ENCODE measurements around the gene B3GNT7. TPM values are rescaled to one million over a fixed set of nuclear protein-coding genes. Genes with fewer than 3 reads are reported as not detected.
"Not testable (repeated sequence)": the region's sequence is repeated elsewhere in the genome, so short reads cannot be mapped to it uniquely, and the experiment has no call there.

B3GNT7 gene, protein sequence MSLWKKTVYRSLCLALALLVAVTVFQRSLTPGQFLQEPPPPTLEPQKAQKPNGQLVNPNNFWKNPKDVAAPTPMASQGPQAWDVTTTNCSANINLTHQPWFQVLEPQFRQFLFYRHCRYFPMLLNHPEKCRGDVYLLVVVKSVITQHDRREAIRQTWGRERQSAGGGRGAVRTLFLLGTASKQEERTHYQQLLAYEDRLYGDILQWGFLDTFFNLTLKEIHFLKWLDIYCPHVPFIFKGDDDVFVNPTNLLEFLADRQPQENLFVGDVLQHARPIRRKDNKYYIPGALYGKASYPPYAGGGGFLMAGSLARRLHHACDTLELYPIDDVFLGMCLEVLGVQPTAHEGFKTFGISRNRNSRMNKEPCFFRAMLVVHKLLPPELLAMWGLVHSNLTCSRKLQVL
- total RNA-seq = 1 to 10 TPM; 4.0 to 6.7 TPM
- 1 to 10 TPM in 1 of 2 donors, under 1 TPM in 1; 0.56 to 3.5 TPM for polyA plus RNA-seq
- long read RNA-seq, donor 1, partial matches to known transcripts = 0 of 2 reads
- long read RNA-seq, donor 1, other reads (novel, unspliced or antisense) = 2 of 2 reads
- long read RNA-seq, donor 2, partial matches to known transcripts = 0 of 1 reads
- long read RNA-seq, donor 2, other reads (novel, unspliced or antisense) = 1 of 1 reads

- intact Hi-C loops (cut with DNase I) = no loop called here
- WGBS, 2 donors = 5 to 8% methylated on average over 53 to 95 of the region's 95 CpGs
- Histone ChIP-seq H3K9me3 (ENCODE audit: control insufficient read depth, low read length) (no peaks in the 10 kb centered on the region), H3K27ac (ENCODE audit: low read depth in 1 of 2, low read length in 2 of 2) (peak within 1 kb of the TSS in 1 of 2 donors; percentile 6), H3K27me3 (ENCODE audit: control insufficient read depth in 1 of 2, insufficient read depth in 2 of 2, low read length in 1 of 2) (no peaks in the 10 kb centered on the region), H3K4me1 (ENCODE audit: control insufficient read depth in 1 of 2, insufficient read depth in 2 of 2, low read length in 2 of 2) (no peaks in the 10 kb centered on the region), H3K4me3 (ENCODE audit: low read length in 2 of 2) (peak within 1 kb of the TSS; percentile 36 to 48), H3K36me3 (ENCODE audit: control insufficient read depth in 1 of 2, insufficient read depth in 2 of 2, low read length in 1 of 2) (no peaks in the 10 kb centered on the region)
- DNase-seq (no peak), ATAC-seq (ENCODE audit: low FRiP score) (no peak)
Observed at GRCh38 chr2:231395188-231396057, at the start of gene B3GNT7. B3GNT7 (plus strand) TSS chr2:231395710; CDS start chr2:231395804, 94 bp downstream.

- Histone ChIP-seq H3K4me3 (ENCODE audit: low read length in 2 of 2) (no peak overlapping the region), H3K27ac (ENCODE audit: low read depth in 1 of 2, low read length in 2 of 2) (no peak overlapping the region), H3K27me3 (ENCODE audit: control insufficient read depth in 1 of 2, insufficient read depth in 2 of 2, low read length in 1 of 2) (no peaks in the 10 kb centered on the region), H3K9me3 (ENCODE audit: control insufficient read depth, low read length) (no peaks in the 10 kb centered on the region), H3K36me3 (ENCODE audit: control insufficient read depth in 1 of 2, insufficient read depth in 2 of 2, low read length in 1 of 2) (no peaks in the 10 kb centered on the region), H3K4me1 (ENCODE audit: control insufficient read depth in 1 of 2, insufficient read depth in 2 of 2, low read length in 2 of 2) (no peaks in the 10 kb centered on the region)
- ATAC-seq (ENCODE audit: low FRiP score) = no peak
- intact Hi-C loops (cut with DNase I) = no loop called here
- DNase-seq = peak; percentile 32 to 40
- 90 to 91% methylated on average over 5 of the region's 5 CpGs for WGBS, 2 donors
Observed at GRCh38 chr2:231347081-231347480, 48.4 kb upstream of the B3GNT7 start.

DNA sequence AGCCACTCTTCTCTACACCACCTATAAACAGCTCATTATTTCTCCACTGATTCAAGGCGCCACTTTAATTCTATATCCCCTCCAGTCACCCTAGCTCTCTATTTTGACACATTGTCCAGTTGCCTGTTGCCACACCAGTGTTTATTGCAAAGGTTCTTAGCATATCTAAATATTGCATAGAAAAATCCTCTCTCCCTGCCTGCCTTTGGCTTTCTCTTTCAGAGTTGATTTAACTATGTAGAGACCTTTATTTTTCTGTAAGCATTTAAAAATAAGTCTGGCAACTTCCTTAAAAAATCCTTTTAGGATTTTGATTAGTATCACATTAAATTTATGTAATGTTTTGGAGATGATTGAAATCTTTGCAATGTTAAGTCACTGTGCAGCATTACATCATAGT is 47.9 kb upstream of the B3GNT7 start:
- H3K27me3 ChIP-seq (ENCODE audit: control insufficient read depth in 1 of 2, insufficient read depth in 2 of 2, low read length in 1 of 2) = no peaks in the 10 kb centered on the region
- intact Hi-C loops (cut with DNase I) = no loop called here
- 99 to 100% methylated on average over 1 of the region's 1 CpG for WGBS, 2 donors

GRCh38 chr2:231348173-231348572 is 47.3 kb upstream of the B3GNT7 start:
- no peaks in the 10 kb centered on the region for H3K36me3 ChIP-seq (ENCODE audit: control insufficient read depth in 1 of 2, insufficient read depth in 2 of 2, low read length in 1 of 2)
- intact Hi-C loops (cut with DNase I) = no loop called here

More for the DNA sequence above, 47.9 kb upstream of the B3GNT7 start:
- ATAC-seq (ENCODE audit: low FRiP score) = no peak
- Histone ChIP-seq H3K36me3 (ENCODE audit: control insufficient read depth in 1 of 2, insufficient read depth in 2 of 2, low read length in 1 of 2) (no peaks in the 10 kb centered on the region), H3K27ac (ENCODE audit: low read depth in 1 of 2, low read length in 2 of 2) (no peak overlapping the region), H3K9me3 (ENCODE audit: control insufficient read depth, low read length) (no peaks in the 10 kb centered on the region), H3K4me1 (ENCODE audit: control insufficient read depth in 1 of 2, insufficient read depth in 2 of 2, low read length in 2 of 2) (no peaks in the 10 kb centered on the region), H3K4me3 (ENCODE audit: low read length in 2 of 2) (no peak overlapping the region)
- no peak for DNase-seq

GRCh38 chr2:231348704-231349373 is 46.7 kb upstream of the B3GNT7 start:
- peak in 1 of 2 donors; percentile 12 for DNase-seq
- H3K36me3 ChIP-seq (ENCODE audit: control insufficient read depth in 1 of 2, insufficient read depth in 2 of 2, low read length in 1 of 2) = no peaks in the 10 kb centered on the region
- intact Hi-C loops (cut with DNase I) = no loop called here
- 59 to 60% methylated on average over 5 of the region's 5 CpGs for WGBS, 2 donors
- no peak overlapping the region for H3K27ac ChIP-seq (ENCODE audit: low read depth in 1 of 2, low read length in 2 of 2)
- no peaks in the 10 kb centered on the region for H3K4me1 ChIP-seq (ENCODE audit: control insufficient read depth in 1 of 2, insufficient read depth in 2 of 2, low read length in 2 of 2)
- no peaks in the 10 kb centered on the region for H3K27me3 ChIP-seq (ENCODE audit: control insufficient read depth in 1 of 2, insufficient read depth in 2 of 2, low read length in 1 of 2)
- no peaks in the 10 kb centered on the region for H3K9me3 ChIP-seq (ENCODE audit: control insufficient read depth, low read length)
- no peak for ATAC-seq (ENCODE audit: low FRiP score)
- no peak overlapping the region for H3K4me3 ChIP-seq (ENCODE audit: low read length in 2 of 2)

More at GRCh38 chr2:231348173-231348572, 47.3 kb upstream of the B3GNT7 start:
- no peaks in the 10 kb centered on the region for H3K27me3 ChIP-seq (ENCODE audit: control insufficient read depth in 1 of 2, insufficient read depth in 2 of 2, low read length in 1 of 2)
- DNase-seq = no peak
- no peak for ATAC-seq (ENCODE audit: low FRiP score)
- H3K27ac ChIP-seq (ENCODE audit: low read depth in 1 of 2, low read length in 2 of 2) = no peak overlapping the region
- no peaks in the 10 kb centered on the region for H3K9me3 ChIP-seq (ENCODE audit: control insufficient read depth, low read length)
- H3K4me3 ChIP-seq (ENCODE audit: low read length in 2 of 2) = no peak overlapping the region
- no peaks in the 10 kb centered on the region for H3K4me1 ChIP-seq (ENCODE audit: control insufficient read depth in 1 of 2, insufficient read depth in 2 of 2, low read length in 2 of 2)
- WGBS, 2 donors = 82 to 87% methylated on average over 2 of the region's 2 CpGs

- H3K27ac ChIP-seq (ENCODE audit: low read depth in 1 of 2, low read length in 2 of 2); ATAC-seq (ENCODE audit: low FRiP score); H3K4me3 ChIP-seq (ENCODE audit: low read length in 2 of 2); H3K4me1 ChIP-seq (ENCODE audit: control insufficient read depth in 1 of 2, insufficient read depth in 2 of 2, low read length in 2 of 2); intact Hi-C loops (cut with DNase I); H3K27me3 ChIP-seq (ENCODE audit: control insufficient read depth in 1 of 2, insufficient read depth in 2 of 2, low read length in 1 of 2); H3K36me3 ChIP-seq (ENCODE audit: control insufficient read depth in 1 of 2, insufficient read depth in 2 of 2, low read length in 1 of 2); H3K9me3 ChIP-seq (ENCODE audit: control insufficient read depth, low read length): not testable (repeated sequence)
- WGBS, 2 donors = 94 to 98% methylated on average over 10 of the region's 10 CpGs
- DNase-seq = peak in 1 of 2 donors; percentile 17
Observed at GRCh38 chr2:231349374-231349735, 46.2 kb upstream of the B3GNT7 start.

- Histone ChIP-seq H3K4me1 (ENCODE audit: control insufficient read depth in 1 of 2, insufficient read depth in 2 of 2, low read length in 2 of 2) (no peaks in the 10 kb centered on the region), H3K4me3 (ENCODE audit: low read length in 2 of 2) (no peak overlapping the region), H3K9me3 (ENCODE audit: control insufficient read depth, low read length) (no peaks in the 10 kb centered on the region), H3K27ac (ENCODE audit: low read depth in 1 of 2, low read length in 2 of 2) (no peak overlapping the region), H3K27me3 (ENCODE audit: control insufficient read depth in 1 of 2, insufficient read depth in 2 of 2, low read length in 1 of 2) (no peaks in the 10 kb centered on the region), H3K36me3 (ENCODE audit: control insufficient read depth in 1 of 2, insufficient read depth in 2 of 2, low read length in 1 of 2) (no peaks in the 10 kb centered on the region)
- 91 to 92% methylated on average over 5 of the region's 5 CpGs for WGBS, 2 donors
- ATAC-seq (ENCODE audit: low FRiP score) = no peak
- no peak for DNase-seq
- intact Hi-C loops (cut with DNase I) = no loop called here
Observed at GRCh38 chr2:231351648-231352047, 43.9 kb upstream of the B3GNT7 start.

- Histone ChIP-seq H3K9me3 (ENCODE audit: control insufficient read depth, low read length) (no peaks in the 10 kb centered on the region), H3K36me3 (ENCODE audit: control insufficient read depth in 1 of 2, insufficient read depth in 2 of 2, low read length in 1 of 2) (no peaks in the 10 kb centered on the region), H3K27me3 (ENCODE audit: control insufficient read depth in 1 of 2, insufficient read depth in 2 of 2, low read length in 1 of 2) (no peaks in the 10 kb centered on the region), H3K4me3 (ENCODE audit: low read length in 2 of 2) (no peak overlapping the region), H3K4me1 (ENCODE audit: control insufficient read depth in 1 of 2, insufficient read depth in 2 of 2, low read length in 2 of 2) (no peaks in the 10 kb centered on the region), H3K27ac (ENCODE audit: low read depth in 1 of 2, low read length in 2 of 2) (no peak overlapping the region)
- intact Hi-C loops (cut with DNase I) = no loop called here
- DNase-seq (no peak), ATAC-seq (ENCODE audit: low FRiP score) (no peak)
- 95 to 96% methylated on average over 5 of the region's 6 CpGs for WGBS, 2 donors
Observed at GRCh38 chr2:231353469-231353868, 42.0 kb upstream of the B3GNT7 start.

Data from aorta (tissue), 5 donors.